ENCODE measurements around the gene SEPTIN5. TPM values are rescaled to one million over a fixed set of nuclear protein-coding genes. Genes with fewer than 3 reads are reported as not detected.

Gene SEPTIN5
- total RNA-seq, 3 donors from 2014 or later = 1.2 to 17.8 (median 2.7) TPM

- intact Hi-C loops (cut with DNase I, micrococcal nuclease) = no loop called here
- DNase-seq (peak in 2 of 3 donors; percentile 53 to 54), ATAC-seq (peak; percentile 54)
- Histone ChIP-seq H3K4me3 (no peak overlapping the region), H3K36me3 (ENCODE audit: low read depth) (no peaks in the 10 kb centered on the region), H3K9me3 (no peaks in the 10 kb centered on the region), H3K4me1 (ENCODE audit: low read depth) (no peaks in the 10 kb centered on the region)
- peak; percentile 70 for TF ChIP-seq CTCF (IDR thresholded peaks at IDR 0.05)
These were observed 34.7 kb upstream of the SEPTIN5 start for GRCh38 chr22:19679522-19680101.

GRCh38 chr22:19680287-19680881 lies 33.9 kb upstream of the SEPTIN5 start:
- no peak for ATAC-seq
- intact Hi-C loops (cut with DNase I, micrococcal nuclease) = no loop called here

GRCh38 chr22:19680911-19681862 lies 33.1 kb upstream of the SEPTIN5 start:
- H3K36me3 ChIP-seq (ENCODE audit: low read depth) = no peaks in the 10 kb centered on the region
- DNase-seq = no peak
- TF ChIP-seq CTCF (IDR thresholded peaks at IDR 0.05) = no peak
- H3K4me1 ChIP-seq (ENCODE audit: low read depth) = no peaks in the 10 kb centered on the region
- no peaks in the 10 kb centered on the region for H3K9me3 ChIP-seq
- no peak overlapping the region for H3K4me3 ChIP-seq
- intact Hi-C loops (cut with DNase I, micrococcal nuclease) = no loop called here
- ATAC-seq = no peak

More at GRCh38 chr22:19680287-19680881, 33.9 kb upstream of the SEPTIN5 start:
- Histone ChIP-seq H3K36me3 (ENCODE audit: low read depth) (no peaks in the 10 kb centered on the region), H3K9me3 (no peaks in the 10 kb centered on the region), H3K4me3 (no peak overlapping the region), H3K4me1 (ENCODE audit: low read depth) (no peaks in the 10 kb centered on the region)
- TF ChIP-seq CTCF (IDR thresholded peaks at IDR 0.05) = no peak
- no peak for DNase-seq

GRCh38 chr22:19681863-19682245 lies 32.4 kb upstream of the SEPTIN5 start:
- intact Hi-C loops (cut with DNase I, micrococcal nuclease) = no loop called here
- ATAC-seq = no peak
- no peak for DNase-seq

GRCh38 chr22:19686946-19687345 lies 27.4 kb upstream of the SEPTIN5 start:
- intact Hi-C loops (cut with DNase I, micrococcal nuclease) = no loop called here
- H3K9me3 ChIP-seq = no peaks in the 10 kb centered on the region
- H3K36me3 ChIP-seq (ENCODE audit: low read depth) = no peaks in the 10 kb centered on the region
- DNase-seq = no peak
- no peaks in the 10 kb centered on the region for H3K4me1 ChIP-seq (ENCODE audit: low read depth)
- no peak overlapping the region for H3K4me3 ChIP-seq
- TF ChIP-seq CTCF (IDR thresholded peaks at IDR 0.05) = no peak
- ATAC-seq = no peak

More at GRCh38 chr22:19681863-19682245, 32.4 kb upstream of the SEPTIN5 start:
- H3K4me1 ChIP-seq (ENCODE audit: low read depth) = no peaks in the 10 kb centered on the region
- no peaks in the 10 kb centered on the region for H3K36me3 ChIP-seq (ENCODE audit: low read depth)
- H3K9me3 ChIP-seq = no peaks in the 10 kb centered on the region
- H3K4me3 ChIP-seq = no peak overlapping the region
- TF ChIP-seq CTCF (IDR thresholded peaks at IDR 0.05) = no peak
